Hepatocyte (in vitro differentiated cells): ENCODE measurements around the gene RUNX1.

Source experiments
- EZH2 ChIP-seq: fragments of 200-600 bp; sonication (generic); IDR thresholded peaks from 2 replicates; pipeline ENCODE4 v1.6.1; 2016; ENCODE audit warnings: antibody characterized with exemption, mild to moderate bottlenecking, borderline replicate concordance
- TF ChIP-seq, protein P1 (sequence below): fragments of 200-600 bp; sonication (generic); IDR thresholded peaks from 2 replicates; pipeline ENCODE4 v1.5.1; 2016; ENCODE audit warnings: antibody characterized with exemption, mild to moderate bottlenecking; ENCODE audit not compliant: poor library complexity

DNA sequence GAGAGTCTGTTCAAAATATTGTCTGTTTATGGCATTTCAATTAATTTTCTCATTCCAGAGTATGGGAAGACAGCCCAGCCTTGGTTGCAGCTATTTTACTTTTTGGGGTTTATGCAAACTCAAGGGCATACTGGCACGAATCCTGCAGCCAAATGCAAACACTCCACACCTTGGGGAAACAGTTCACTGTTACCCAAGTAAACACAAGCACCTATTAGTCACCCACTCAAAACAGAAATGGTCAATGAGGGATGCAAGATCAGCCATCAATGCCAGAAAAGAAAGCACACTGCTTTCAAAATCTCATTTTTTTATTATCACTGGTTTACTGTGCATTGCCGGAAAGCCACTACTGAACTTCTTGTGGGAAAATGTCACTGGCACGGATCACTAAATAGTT lies 170.6 kb downstream of the RUNX1 start:
- TF ChIP-seq, protein P1, sequence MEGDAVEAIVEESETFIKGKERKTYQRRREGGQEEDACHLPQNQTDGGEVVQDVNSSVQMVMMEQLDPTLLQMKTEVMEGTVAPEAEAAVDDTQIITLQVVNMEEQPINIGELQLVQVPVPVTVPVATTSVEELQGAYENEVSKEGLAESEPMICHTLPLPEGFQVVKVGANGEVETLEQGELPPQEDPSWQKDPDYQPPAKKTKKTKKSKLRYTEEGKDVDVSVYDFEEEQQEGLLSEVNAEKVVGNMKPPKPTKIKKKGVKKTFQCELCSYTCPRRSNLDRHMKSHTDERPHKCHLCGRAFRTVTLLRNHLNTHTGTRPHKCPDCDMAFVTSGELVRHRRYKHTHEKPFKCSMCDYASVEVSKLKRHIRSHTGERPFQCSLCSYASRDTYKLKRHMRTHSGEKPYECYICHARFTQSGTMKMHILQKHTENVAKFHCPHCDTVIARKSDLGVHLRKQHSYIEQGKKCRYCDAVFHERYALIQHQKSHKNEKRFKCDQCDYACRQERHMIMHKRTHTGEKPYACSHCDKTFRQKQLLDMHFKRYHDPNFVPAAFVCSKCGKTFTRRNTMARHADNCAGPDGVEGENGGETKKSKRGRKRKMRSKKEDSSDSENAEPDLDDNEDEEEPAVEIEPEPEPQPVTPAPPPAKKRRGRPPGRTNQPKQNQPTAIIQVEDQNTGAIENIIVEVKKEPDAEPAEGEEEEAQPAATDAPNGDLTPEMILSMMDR = no peak
- TF ChIP-seq EZH2 = no peak
